Stimulated activated CD8-positive, alpha-beta memory T cell treated with anti-CD3 and anti-CD28 coated beads, Interleukin-7, amount 100 ng/mL, for 4 hours (primary cell): ENCODE results near the gene ANKS6.

Experiments
- DNase-seq, 2 donors: peaks; one replicate each; pipeline ENCODE4 v3.0.0-alpha.2; 2020; ENCODE audit warnings: low read depth in 2 of 2

ANKS6 gene

GRCh38 chr9:98796364-98797101 is at the start of gene ANKS6:
Gene ANKS6, minus strand, starts transcription at chr9:98796555. Its CDS starts 64 bp downstream, at chr9:98796491.
- peak; percentile 43 to 76 for DNase-seq

- DNase-seq, result no peak
Measured at GRCh38 chr9:98846081-98846480, 49.7 kb upstream of the ANKS6 start.

GRCh38 chr9:98842510-98842909 is 46.2 kb upstream of the ANKS6 start:
- no peak for DNase-seq

- DNase-seq, result no peak
Measured at GRCh38 chr9:98839724-98840123, 43.4 kb upstream of the ANKS6 start.

GRCh38 chr9:98838868-98839565 is 42.7 kb upstream of the ANKS6 start:
- DNase-seq, result no peak

- DNase-seq, result no peak
Measured at GRCh38 chr9:98838155-98838867, 42.0 kb upstream of the ANKS6 start.

- DNase-seq, result no peak
Measured at GRCh38 chr9:98837516-98837915, 41.2 kb upstream of the ANKS6 start.

- no peak for DNase-seq
Measured at GRCh38 chr9:98836206-98836605, 39.9 kb upstream of the ANKS6 start.

GRCh38 chr9:98834386-98834785 is 38.0 kb upstream of the ANKS6 start:
- DNase-seq, result no peak

GRCh38 chr9:98833090-98833956 is 37.0 kb upstream of the ANKS6 start:
- no peak for DNase-seq

GRCh38 chr9:98832768-98833089 is 36.4 kb upstream of the ANKS6 start:
- no peak for DNase-seq

GRCh38 chr9:98831696-98832095 is 35.3 kb upstream of the ANKS6 start:
- DNase-seq, result no peak

GRCh38 chr9:98830554-98830953 is 34.2 kb upstream of the ANKS6 start:
- no peak for DNase-seq

GRCh38 chr9:98829766-98830165 is 33.4 kb upstream of the ANKS6 start:
- no peak for DNase-seq

GRCh38 chr9:98826716-98827115 is 30.4 kb upstream of the ANKS6 start:
- no peak for DNase-seq

GRCh38 chr9:98825414-98825813 is 29.1 kb upstream of the ANKS6 start:
- no peak for DNase-seq

GRCh38 chr9:98823666-98824334 is 27.4 kb upstream of the ANKS6 start:
- DNase-seq, result no peak

- DNase-seq, result no peak
Measured at GRCh38 chr9:98822661-98823060, 26.3 kb upstream of the ANKS6 start.

GRCh38 chr9:98821831-98822230 is 25.5 kb upstream of the ANKS6 start:
- DNase-seq, result no peak

GRCh38 chr9:98819231-98819630 is 22.9 kb upstream of the ANKS6 start:
- no peak for DNase-seq

- DNase-seq, result no peak
Measured at GRCh38 chr9:98818764-98819163, 22.4 kb upstream of the ANKS6 start.
